Measurements from ENCODE around the gene MED20.

MED20 gene

DNA sequence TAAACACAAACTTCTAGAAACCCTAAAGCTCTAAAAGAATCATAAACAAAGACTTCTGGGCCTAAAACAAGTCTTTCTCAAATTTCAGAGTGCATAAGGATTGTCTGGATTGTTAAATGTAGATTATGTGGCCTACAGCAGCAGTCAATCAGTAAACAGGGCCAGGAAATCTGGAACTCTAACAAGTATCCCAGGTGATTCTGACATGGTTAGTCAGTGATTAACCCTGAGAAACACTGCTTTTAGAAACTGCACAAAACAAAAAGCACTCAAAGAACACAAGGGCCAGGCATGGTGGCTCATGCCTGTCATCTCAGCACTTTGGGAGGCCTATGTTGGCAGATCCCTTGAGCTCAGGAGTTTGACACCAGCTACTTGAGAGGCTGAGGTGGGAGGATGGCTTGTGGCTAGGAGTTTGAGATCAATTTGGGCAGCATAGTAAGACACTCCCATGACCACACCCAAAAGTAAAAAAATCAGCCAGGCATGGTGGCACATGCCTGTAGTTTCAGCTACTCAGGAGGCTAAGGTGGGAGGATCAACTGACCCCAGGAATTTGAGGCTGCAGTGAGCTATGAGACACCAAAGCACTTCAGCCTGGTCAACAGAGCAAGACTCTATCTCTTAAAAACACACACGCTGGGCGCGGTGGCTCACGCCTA is 5.9 kb downstream of the MED20 start:
- DNase-seq (ENCODE audit: extremely low read depth in 1 of 2, low read depth in 1 of 2) = no peak

DNA sequence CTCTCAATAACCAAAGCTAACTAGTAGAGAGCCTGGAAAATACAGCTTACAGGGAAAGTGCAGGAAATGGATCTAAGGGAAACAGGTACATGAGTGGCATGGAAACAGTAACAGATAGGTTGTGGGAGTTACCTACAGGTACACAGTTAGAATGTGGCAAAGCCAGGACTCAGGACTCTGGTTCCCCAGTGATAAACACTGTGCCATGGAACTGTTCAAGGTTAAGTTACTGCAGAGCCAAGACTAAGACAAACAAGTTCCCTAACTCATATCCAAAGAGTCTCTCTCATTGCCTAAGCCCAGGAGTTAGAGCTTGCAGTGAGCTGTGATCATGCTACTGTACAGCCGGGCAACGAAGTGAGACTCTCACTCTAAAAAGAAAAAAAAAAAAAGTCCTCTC is 6.6 kb downstream of the MED20 start:
- no peak for DNase-seq (ENCODE audit: extremely low read depth in 1 of 2, low read depth in 1 of 2)

DNA sequence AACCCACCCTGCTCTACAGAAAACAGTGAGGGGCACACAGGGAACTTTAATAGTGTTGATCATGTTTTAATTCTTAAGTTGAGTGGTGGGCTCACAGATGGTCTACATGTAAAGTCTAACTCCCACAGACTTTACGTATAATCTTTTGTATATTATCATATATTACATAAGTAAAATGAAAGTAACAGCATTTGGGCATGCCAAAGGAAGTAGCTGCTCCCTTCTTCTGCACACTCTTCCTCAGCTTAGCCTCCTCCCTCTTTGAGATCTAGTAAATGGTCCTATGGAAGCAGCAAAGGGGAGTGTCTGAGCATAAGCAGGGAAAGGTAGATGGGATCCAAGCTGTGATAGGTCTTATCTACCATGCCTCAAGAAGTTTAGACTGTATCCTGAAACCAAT is 11.2 kb downstream of the MED20 start:
- DNase-seq (ENCODE audit: extremely low read depth in 1 of 2, low read depth in 1 of 2) = no peak

DNA sequence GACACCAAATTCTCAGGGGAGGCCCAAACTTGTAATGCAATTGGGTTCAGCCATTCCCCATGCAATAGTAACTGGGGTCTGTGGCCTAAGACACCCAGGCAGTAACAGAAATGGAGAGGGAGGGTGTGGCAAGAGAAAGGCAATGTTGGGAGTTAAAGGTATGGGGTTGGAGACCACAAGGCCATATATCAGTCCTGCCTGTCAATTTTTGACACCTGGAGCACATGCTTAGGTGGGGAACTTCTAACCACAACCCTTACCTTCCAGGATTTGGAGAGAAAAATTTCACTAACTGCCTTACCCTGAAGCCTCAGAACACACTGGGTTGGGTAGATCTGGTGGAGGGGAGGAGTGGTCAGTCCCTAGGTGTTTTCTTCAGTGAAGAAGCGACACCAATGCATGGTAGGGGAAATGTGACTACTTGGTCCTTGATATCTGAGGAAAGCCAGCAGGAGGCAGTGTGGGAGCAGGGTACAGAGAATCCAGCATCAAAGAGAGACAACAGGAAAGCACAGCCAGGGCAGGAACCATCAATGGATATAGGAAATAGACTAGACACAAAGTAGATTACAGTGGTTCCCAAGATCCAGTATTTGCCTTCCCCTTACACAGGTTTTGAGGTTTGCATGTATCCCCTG is 18.9 kb downstream of the MED20 start:
- peak in 1 of 2 donors; percentile 25 for DNase-seq (ENCODE audit: extremely low read depth in 1 of 2, low read depth in 1 of 2)

DNA sequence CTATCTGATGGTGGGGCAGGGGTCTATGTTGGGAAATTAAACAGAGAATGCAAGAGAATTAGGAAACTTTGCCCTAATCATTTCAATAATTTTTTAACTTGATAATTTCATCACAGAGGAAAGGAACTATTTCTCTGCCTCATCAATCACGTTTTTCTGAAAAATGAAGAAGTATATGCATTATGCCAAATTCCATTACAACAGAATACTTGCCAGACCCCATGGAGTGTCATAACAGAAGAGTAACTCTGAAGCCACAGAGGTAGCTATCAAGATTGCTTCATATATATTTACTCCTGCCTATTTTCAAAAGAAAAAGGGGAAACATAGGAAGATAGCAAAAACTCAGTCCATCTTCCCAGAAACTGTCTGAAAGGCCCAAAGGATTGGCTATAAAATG is 20.1 kb downstream of the MED20 start:
- no peak for DNase-seq (ENCODE audit: extremely low read depth in 1 of 2, low read depth in 1 of 2)

DNA sequence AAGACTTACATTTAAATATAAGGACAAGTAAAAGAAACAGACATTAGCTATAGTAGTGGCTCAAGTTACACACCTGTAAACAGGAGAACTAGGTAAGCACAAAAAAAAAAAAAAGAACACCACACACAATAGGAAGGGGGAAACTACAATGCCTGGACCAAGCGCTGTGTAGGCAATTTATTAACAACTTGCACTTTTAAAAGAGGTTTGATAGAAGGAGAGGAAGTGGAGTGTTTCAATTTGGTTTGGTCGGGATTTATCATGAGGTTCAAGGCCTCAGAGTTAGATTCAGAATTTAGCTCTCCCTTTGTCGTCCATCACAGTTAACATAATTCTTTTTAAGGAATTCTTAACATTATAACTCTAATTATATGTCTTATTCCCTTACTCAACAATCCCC is 24.7 kb downstream of the MED20 start:
- DNase-seq (ENCODE audit: extremely low read depth in 1 of 2, low read depth in 1 of 2) = no peak

DNA sequence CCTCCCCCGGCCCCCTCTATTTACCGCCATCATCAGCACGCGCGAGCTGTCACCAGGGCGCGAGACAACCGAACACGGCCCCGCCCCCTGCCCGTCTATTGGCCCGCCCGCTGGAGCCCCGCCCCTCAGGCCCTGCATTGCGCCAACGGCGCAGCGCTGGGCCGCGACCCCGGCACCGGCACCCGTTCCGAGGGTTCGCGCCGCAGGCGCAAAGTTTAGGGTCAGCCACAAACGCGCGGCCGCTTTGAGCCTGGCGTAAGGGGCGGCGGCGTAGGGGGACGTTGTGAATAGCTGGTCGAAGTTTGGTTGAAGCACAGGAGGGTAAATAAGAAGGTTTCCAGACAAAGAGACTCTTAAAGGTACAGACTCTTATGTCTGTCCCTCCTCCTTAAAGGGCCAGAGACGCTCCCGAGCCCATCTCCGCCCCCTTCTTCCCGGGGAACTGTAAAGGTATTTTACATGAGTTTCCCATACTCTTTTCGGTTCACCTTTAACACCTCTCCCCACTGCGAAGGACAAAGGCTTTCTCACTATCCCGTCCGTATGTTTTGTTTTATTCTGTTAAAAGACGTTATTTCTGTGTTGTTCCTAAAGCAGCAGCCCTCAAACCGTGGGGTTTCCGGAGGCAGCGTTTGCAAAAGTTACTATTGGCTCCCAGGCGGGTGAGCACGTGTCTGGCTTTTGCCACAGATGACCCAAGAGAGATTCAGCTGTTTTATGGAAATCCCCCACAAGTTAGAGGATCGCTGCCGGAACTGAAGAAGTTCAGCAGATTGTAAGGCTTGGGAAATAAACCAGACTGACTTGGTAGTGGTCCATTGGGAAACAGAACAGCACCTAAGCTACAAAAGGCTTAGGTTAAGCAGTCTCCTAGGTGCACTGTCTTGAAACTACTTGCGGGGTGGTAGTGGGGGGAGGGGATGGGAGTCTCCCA is 25.4 kb downstream of the MED20 start, which contains the start of gene USP49:
Gene USP49 (minus strand): TSS at position 76 of the 934 bp plus-strand sequence. CDS start 88,392 bp downstream, outside the sequence.
- DNase-seq (ENCODE audit: extremely low read depth in 1 of 2, low read depth in 1 of 2) = peak; percentile 81 to 90

DNA sequence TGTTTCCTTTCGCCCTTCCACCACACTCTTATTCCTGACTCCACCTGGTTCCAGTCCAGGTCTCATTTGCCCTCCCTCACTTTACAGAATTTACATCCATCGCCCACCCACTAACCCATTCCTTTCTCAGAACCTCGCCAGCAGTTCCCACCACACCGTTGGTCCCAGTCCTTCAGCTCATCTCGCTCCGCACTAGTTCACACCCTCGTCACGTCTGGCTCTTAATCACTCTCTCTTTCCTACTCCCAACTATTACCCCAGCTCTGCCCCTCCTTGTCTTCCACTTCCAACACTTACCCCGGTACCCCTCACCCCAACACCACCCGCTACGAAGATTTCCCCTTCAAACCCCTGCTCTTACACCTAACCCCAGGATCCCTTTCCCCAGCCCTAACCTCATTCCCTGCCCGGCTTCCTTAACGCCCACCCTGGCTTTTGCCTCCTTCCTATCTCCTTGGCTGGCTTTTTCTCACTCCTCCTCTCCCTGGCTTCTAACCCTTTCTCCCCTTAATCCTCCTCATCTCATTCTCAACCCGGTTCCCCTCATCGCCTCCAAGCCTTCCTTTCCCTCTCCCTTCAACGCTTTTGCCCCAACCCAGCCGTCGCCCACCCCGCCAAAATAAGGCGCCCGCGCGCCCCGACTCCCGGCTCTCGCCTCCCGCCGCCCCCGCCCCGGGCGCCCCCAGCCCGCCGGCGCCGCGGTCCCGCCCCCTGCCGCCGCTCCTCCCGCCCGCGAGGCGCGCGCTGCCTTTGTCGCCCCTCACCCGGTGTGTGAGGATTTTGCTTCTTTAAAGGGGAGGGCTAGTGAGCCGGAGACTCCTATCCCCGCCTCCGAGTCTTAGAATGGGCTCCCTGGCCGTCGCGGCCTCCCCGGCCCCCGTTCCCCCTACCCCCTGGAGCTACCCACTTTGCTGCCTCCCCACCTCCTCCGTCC is 26.3 kb downstream of the MED20 start:
- DNase-seq (ENCODE audit: extremely low read depth in 1 of 2, low read depth in 1 of 2) = no peak

DNA sequence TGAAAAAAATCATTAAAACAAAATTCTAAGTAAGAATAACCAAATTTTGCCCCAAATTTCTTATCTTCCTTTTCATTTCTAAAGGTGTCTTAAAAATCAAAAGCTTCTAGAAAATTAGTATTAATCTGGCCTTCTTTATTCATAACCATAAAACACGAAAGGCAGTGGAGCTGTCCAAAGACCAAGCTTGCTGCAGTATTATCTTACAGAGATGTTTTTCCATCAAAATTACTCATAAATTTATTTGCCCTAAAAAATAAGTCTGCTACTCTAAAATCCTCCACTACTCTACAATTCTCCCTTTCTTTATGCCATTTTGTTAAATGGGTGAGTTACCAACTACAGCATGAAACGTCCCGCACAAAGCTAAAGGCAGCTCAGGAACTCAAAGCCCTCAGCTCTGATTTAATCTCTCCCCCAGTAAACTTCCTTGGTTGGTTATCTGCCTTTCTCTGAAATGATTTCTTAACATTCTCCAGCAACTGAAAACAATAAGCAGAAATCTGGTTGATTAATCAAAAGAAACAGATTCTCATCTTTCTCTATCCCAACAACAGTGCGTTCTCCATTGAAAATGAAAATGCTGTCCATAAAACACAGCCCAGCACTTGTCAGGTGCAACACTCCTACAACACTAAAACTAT is 27.9 kb downstream of the MED20 start:
- no peak for DNase-seq (ENCODE audit: extremely low read depth in 1 of 2, low read depth in 1 of 2)

DNA sequence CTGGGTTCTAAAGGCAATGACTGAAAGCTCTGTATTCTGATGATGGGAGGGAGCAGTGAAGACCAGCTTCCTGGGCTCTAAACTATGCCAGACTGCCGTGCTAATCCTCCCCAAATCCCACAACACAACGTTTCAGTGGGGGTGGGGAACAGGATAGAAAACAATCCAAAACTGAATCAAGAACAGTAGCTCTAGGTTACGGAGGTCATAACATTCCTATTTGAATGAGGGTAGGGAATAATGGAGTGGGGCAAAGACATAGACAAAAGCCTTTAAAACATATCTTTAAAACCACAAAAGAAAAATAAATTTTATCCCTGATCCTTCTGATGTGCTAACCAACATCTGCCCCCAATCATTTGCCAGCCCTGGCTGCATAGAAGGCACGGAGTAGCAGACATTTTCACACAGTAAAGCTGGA is 33.6 kb downstream of the MED20 start:
- DNase-seq (ENCODE audit: extremely low read depth in 1 of 2, low read depth in 1 of 2) = no peak

DNA sequence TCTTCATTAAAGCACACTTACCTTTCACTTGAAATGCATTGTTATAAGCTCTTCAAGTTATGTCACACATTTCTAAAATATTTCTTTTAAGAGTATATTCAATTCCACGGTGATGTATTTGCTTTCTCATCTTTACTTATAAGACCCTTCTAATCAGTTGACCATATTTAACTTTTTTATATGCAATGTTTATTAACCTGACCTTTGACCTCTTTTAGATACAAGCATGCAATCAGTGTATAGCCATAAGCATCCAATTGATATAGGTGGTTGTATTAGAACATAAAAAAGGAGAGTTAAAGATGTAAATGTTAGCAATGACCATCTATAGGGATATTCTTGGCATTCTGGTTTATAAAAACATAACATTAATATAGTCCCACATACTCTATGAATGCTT is 35.0 kb downstream of the MED20 start:
- no peak for DNase-seq (ENCODE audit: extremely low read depth in 1 of 2, low read depth in 1 of 2)

DNA sequence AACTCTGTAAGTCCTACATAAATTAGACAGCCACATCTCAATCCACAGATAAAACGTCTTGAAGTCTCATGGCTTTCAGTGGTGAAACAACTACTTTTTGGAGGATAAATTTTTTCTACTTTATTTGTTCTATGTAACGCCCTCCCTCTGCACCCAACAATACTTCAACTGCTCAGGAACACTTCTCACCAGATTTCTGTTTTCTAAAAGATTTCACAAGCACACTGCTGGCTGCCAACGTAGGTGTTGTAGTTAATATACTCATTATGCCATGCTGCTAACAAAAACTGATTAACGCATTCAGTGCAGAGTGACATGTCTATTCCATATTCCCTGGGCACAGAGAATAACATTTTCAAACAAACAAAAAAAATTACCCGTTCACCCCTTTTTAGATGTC is 36.0 kb downstream of the MED20 start:
- no peak for DNase-seq (ENCODE audit: extremely low read depth in 1 of 2, low read depth in 1 of 2)

DNA sequence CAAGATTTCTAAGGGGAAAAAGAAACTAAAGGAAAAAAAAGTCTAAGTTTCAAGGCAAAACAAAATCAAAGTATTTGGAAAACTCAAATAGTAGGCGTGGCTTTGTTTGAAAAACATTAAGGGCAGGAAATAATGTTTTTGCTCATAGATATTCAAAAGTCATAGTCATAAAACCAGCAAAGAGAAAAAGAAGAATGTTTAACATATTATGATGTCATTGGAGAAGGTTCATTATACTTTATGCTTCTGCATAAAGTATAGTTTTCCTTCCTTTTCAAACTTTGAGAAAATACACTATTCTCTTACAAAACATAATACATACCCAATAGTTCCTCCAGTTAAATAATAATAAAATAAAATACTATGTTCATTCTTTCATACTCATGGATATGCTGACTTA is 39.4 kb downstream of the MED20 start:
- DNase-seq (ENCODE audit: extremely low read depth in 1 of 2, low read depth in 1 of 2) = no peak

DNA sequence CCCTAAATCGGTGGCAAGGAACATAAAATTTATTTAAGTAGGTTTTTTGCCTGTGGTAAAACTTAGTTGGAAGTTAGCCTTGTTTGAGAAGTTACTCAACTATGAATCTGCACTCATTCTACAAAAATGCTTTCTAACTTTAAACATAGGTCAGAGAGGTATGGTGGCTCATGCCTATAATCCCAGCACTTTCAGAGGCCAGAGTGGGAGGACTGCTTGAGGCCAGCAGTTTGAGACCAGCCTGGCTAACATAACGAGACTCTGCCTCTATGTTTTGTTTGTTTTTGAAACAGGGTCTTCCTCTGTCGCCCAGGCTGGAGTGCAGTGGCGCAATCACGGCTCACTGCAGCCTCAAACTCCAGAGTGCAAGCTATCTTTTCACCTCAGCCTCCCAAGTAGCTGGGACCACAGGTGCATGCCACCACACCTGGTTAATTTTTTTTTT is 42.0 kb downstream of the MED20 start:
- DNase-seq (ENCODE audit: extremely low read depth in 1 of 2, low read depth in 1 of 2) = no peak

DNA sequence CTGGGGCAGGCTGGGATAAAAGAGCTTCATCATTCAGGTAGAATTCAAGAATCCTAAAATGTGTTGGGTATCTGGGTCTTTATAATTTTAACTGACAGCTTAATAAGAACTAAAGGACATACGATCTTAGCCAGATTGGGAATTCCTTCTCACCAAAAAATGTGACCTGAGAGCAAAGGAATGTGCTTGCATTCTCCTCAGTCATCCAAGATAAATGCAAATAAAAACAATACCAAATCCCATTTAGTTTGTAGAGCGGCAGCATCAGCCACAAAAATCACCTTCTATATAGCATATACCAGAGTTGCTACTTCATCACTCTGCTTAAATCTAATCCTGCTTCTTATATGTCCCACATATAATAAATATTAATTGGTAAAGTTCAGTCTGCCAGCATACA is 42.7 kb downstream of the MED20 start:
- DNase-seq (ENCODE audit: extremely low read depth in 1 of 2, low read depth in 1 of 2) = no peak

DNA sequence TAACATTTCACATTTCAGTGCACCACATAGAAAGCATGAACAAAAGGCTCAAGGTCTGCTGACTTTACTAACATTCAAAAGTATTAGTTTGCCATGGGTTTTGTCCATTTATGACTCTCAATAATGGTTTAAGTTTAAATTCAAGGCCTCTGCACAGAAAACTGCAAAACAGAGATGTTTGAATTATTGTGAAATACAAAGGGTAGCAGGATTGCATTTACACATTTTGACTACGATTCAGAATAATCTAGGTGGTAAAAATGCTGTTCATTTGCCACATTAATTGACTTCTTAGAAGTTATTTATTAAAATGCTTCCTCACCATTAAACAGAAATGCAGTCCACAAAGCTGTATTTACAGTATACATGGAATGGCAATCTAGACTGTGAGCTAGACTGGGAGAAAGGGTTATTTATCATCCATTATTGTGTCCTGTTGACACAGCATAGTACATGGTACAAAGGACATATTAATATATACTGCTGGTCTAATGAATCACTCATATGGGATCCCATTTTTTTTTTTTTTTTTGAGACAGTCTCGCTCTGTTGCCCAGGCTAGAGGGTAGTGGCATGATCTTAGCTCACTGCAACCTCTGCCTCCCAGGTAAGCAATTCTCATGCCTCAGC is 43.8 kb downstream of the MED20 start:
- DNase-seq (ENCODE audit: extremely low read depth in 1 of 2, low read depth in 1 of 2) = no peak

DNA sequence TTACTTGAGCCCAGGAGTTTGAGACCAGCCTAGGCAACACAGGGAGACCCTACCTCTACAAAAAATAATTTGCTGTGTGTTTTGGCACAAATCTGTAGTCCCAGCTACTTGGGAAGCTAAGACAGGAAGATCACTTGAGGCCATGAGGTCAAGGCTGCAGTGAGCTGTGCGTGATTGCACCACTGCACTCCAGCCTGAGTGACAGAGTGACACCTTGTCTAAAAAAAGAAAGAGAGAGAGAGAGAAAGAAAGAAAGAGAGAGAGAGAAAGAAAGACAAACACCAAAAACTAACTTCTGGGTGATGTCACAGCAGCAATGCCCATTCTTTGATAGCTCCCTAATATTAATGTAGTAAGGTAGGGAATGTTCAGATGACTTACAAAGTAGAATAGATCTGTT is 46.2 kb downstream of the MED20 start:
- DNase-seq (ENCODE audit: extremely low read depth in 1 of 2, low read depth in 1 of 2) = no peak

DNA sequence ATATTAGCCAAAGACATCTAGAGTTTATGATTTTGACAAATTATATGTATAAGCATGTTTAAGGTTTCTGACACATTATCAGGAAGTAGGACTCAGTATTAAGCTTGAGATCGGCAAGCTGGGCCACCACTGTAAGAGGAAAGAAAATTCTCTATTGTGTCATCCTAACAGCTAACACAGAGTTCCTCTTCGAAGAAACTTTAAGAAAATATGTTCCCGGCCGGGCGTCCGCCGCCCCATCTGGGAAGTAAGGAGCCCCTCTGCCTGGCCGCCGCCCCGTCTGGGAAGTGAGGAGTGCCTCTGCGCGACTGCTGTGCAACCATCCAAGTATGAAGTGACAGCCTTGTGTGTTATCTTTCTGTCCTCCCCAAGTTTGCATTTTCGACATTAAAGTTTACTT is 48.8 kb downstream of the MED20 start:
- DNase-seq (ENCODE audit: extremely low read depth in 1 of 2, low read depth in 1 of 2) = no peak

DNA sequence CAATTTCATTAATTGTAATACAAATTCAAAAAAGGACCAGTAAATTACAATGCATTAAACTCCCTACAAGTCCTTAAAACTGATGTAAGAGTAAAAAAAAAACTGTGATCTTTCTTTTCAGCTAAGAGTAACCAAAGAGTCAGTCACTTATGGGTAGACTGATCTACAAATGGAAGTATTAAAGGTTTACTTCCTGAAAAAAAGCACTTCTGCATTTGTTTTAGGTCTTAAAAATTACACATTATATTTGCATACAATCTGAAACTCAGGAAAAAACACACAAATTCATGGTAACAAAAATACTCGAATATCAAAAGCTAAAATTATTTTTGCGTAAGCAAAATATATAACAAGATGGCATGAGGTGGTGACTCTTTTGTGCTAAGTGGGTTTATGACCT is 49.2 kb downstream of the MED20 start:
- DNase-seq (ENCODE audit: extremely low read depth in 1 of 2, low read depth in 1 of 2) = no peak

DNA sequence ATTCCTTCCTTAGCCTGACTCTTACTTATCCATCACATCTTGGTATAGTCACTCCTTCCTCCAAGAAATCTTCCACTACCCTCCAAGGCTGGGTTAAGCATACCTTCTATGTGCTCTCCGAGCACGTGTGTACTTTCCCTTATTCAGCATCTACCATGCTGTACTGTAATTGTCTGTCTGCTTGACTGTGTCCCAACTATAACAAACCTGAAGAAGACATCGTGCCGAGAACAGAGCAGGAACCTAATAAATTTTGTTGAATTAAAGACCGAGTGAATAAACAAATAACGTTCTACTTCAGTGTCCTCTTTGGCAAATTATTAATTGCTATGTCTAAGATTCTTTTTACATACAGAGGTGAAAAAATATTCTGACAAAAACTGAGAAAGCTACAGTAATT is 61.6 kb downstream of the MED20 start:
- DNase-seq (ENCODE audit: extremely low read depth in 1 of 2, low read depth in 1 of 2) = no peak

Data from stimulated activated CD8-positive, alpha-beta memory T cell treated with anti-CD3 and anti-CD28 coated beads, Interleukin-7, amount 100 ng/mL, for 48 hours (primary cell).